ENCODE results near the gene AKAP12.

AKAP12 gene

GRCh38 chr6:151236668-151237401 is 2.9 kb upstream of the AKAP12 start:
- DNase-seq: no peak

GRCh38 chr6:151240036-151240685 is 394 bp downstream of the AKAP12 start:
- no peak for DNase-seq

DNA sequence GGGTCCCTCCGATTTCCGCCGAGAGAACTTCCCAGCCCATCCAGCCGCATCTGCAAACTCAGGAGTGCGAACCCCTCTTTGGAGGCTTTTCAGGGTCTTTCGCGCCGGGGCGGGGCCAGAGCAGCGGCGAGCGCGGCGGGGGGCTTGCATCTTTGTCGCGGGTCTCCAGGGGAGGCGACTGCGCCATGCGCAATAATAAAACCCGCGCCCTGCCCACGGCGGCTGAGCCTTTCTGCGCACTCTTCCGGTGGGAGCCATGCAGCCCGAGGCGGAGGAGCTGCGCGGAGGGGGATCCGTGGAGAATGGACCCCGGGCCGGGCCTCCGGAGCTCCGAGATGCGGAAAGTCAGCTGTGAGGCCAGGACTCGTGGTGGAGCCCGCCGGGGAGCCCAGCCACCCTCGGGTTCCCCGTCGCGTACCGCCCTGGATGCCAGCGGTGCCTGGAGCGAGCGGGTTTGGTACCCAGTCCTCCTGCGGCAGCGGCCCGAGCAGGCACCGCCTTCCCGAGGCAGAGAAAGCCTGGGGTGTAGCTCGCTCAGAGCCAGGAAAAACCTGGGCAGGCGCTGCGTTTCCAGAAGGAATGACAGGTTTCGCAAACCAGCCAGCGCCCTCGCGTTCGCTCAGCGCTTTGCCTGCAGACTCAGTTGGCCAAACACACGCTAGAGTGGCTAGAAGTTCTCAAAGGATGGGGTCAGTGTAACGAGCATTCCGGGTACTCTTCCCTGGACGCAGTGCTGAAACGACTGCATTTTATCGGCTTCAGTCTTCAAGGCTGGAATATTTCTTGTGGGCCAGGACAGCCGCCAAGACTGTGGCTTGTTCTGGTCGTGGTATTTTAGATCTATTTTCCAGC is 1.2 kb downstream of the AKAP12 start:
- no peak for DNase-seq

DNA sequence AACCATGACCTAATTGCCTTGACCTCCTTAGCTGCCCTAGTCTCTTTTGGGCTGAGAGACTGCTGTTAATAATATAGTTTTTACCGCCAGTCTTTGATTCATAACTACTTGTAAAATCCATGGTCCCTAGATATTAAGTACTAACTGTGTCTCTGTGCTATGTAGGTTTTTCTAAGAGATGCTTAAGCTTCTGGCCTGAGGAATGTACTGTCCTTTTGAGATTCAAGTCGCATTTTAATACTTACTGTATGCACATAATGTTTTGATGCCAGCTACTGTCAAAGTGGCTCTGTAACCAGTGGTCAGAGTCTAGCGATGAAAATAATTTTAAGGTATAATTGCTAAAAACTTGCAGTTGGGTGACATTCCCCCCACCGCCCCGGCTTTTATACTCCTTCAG is 2.1 kb downstream of the AKAP12 start:
- no peak for DNase-seq

GRCh38 chr6:151242420-151242861 is 2.7 kb downstream of the AKAP12 start:
- DNase-seq: no peak

DNA sequence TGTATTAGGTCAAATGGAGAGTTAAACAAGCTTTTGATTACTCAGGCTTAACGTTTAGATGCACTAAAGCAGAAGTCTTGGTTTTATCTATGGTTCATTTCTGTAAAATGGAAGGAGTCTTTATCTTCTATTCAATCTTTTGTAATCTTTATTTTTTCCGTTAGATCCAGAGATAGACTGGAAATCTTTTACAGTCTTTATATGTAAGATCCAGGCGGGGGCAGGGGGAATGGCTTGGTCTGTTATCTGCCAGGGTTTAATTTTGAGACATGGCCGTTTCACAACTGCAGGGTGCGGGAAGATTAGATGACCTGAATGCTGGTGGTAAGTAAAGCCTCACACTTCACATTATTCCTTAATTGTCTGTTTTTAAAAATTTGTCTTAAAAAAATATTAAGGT is 3.7 kb downstream of the AKAP12 start:
- DNase-seq: no peak

- DNase-seq: no peak
Observed at GRCh38 chr6:151247490-151247889, 7.7 kb downstream of the AKAP12 start.

DNA sequence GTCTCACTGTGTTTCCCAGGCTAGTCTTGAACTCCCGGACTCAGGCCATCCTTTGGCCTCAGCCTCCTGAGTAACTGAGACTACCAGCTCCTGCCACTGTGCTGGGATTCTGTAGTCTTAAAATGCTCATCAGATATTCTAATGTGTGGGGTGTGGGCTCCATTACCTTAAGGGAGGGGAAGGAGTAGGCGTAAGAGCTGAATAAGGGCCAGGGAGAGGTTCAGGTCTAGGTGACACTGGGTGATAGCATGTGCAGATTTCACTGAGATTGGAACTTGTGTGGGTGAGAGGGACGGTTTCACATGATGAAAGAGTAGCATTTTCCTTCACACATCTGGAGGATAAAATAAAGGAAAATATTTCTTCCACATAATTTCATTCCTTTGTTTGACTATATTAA is 8.5 kb downstream of the AKAP12 start:
- no peak for DNase-seq

DNA sequence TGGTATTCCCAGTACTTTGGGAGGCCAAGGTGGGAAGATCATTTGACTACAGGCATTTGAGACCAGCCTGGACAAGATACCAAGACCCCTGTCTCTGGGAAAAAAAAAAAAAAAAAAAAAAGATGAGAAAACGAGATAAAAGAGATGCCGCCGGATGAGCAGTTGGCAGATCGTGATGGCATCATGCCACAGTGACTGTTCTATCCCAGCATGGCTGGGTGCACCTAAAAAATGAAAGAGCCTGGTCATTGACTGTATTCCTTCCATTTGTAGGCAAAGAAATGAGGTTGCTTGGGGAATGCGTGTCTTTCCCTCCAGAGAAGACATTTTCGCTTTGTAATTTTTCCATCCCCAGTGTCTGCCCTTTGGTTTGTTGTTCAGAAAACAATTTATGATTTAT is 12.9 kb downstream of the AKAP12 start:
- no peak for DNase-seq

- DNase-seq: no peak
Observed at GRCh38 chr6:151254451-151255081, 14.8 kb downstream of the AKAP12 start.

- DNase-seq: no peak
Observed at GRCh38 chr6:151255811-151256210, 16.0 kb downstream of the AKAP12 start.

DNA sequence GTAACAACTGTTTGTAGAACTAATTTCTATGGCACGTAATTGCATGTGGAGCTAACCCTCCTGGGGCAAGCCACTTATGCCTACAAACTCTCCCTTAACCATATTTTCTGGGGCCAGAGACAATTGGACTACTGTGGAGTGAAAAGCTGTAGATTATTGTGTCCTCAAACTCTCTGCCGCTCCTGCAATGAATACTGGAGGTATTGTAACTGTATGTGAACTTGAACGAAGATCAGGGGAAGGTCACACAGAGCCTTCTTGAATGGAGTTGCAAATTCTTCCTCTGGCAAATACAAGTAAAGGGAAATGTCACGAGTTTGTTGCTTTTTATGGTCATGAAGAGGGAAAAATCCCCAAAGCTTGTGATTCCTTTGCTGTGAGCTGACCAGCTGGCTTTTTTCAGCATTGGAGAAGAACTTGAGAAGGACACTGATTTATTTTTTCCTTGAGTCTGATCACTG is 18.2 kb downstream of the AKAP12 start:
- DNase-seq: no peak

DNA sequence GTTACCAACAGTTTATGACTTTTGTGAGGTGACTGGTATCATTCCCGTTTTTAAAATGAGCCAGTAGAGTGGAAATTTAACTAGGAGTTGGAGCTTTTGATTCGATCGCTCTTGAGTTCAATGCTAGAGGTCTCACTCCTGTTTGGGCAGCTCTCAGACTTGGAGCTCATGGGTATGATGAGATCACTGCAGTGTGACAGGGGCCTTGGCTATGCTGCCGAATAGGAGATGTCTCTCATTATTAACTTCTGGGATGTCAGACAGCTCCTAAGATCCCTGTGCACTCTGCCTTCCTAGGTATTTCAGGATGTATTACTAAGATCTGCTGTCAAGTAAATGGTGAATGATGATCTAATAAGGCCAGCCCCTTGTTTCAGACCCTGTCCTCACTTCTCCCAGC is 20.4 kb downstream of the AKAP12 start:
- no peak for DNase-seq

DNA sequence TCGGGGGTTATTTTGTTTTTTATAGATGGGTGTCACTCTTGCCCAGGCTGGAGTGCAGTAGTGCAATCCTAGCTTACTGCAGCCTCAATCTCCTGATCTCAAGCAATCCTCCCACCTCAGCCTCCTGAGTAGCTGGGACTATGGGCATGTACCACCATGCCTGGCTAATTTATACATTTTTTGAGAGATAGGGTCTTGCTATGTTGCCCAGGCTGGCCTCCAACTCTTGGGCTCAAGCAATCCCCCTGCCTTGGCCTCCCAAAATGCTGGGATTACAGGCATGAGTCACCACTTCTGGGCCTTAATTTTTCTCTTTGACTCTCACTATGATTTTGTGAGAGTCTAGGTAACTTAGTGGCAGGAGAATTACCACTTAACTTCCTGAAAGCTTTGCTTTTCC is 23.3 kb downstream of the AKAP12 start:
- no peak for DNase-seq

- DNase-seq: no peak
Observed at GRCh38 chr6:151263967-151264366, 24.2 kb downstream of the AKAP12 start.

- DNase-seq: no peak
Observed at GRCh38 chr6:151265282-151265681, 25.5 kb downstream of the AKAP12 start.

- DNase-seq: no peak
Observed at GRCh38 chr6:151269321-151269995, 29.7 kb downstream of the AKAP12 start.

DNA sequence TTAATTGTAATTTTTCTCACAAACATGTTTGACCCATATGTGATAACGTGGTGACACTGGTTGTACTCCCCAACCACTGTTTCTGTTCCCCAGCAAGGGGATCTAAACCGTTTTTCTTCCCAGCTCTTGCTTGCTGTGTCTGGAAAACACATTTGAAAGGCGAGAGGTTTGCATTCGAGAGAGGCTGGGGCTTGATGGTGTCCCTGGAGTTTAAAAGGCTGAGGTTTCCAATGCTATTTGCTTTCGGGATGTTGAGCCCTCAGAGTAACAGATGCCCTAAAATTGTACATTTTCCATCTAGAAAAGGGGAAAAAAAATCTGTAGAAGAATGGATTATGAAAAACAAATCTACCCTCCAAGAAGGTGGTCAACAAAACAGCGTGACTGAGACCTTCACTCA is 35.4 kb downstream of the AKAP12 start:
- DNase-seq: no peak

- no peak for DNase-seq
Observed at GRCh38 chr6:151275566-151275965, 35.8 kb downstream of the AKAP12 start.

GRCh38 chr6:151276112-151276740 is 36.5 kb downstream of the AKAP12 start:
- no peak for DNase-seq

- DNase-seq: no peak
Observed at GRCh38 chr6:151279891-151280290, 40.1 kb downstream of the AKAP12 start.

DNA sequence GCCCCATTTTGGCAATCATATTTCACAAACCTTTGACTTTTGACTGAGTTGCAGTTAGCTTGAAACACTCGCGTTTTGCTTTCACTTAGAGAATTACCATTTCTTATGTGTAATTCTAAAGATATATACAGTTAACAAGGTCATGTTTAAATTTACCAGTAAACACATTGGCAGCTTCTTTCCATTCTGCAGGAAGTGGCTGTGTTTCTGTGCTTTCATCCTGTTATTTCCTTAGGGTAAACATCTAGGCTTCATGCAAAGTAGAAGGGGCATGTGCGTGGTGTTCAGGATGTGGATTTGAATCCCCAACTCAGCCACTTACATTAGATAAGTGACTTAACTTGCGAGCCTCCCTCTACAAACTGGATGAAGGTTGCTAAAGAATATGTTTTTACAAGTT is 41.1 kb downstream of the AKAP12 start:
- no peak for DNase-seq
